ENCODE measurements around the gene IL17RD.

DNA sequence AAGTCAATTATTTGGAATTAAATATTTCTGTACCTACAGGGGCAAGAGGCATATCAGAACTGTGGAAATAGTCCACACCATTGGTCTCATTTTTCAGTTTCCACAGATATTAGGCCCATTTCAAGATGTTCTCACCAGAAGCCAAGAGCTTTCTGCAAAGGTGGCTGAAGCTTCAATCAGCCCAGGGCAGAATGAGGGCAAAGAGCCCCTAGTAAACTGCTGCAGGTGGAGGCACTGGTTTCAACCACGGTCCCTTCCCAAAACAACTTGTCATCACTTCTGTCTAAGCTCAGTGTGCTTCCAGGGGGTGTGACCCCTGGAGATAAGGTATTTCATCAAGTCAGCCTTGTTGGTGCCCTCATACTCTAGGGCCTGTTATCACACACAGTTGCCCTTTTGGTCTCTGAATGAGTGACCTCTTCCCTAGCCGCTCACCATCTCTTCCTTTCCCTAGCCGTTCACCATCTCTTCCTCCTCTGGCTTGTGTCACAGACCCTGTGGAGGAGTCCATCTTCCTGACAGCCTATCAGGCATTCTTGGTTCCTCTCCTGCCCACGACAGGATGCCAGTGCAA lies 21.2 kb downstream of the IL17RD start:
- TF ChIP-seq, protein P1, sequence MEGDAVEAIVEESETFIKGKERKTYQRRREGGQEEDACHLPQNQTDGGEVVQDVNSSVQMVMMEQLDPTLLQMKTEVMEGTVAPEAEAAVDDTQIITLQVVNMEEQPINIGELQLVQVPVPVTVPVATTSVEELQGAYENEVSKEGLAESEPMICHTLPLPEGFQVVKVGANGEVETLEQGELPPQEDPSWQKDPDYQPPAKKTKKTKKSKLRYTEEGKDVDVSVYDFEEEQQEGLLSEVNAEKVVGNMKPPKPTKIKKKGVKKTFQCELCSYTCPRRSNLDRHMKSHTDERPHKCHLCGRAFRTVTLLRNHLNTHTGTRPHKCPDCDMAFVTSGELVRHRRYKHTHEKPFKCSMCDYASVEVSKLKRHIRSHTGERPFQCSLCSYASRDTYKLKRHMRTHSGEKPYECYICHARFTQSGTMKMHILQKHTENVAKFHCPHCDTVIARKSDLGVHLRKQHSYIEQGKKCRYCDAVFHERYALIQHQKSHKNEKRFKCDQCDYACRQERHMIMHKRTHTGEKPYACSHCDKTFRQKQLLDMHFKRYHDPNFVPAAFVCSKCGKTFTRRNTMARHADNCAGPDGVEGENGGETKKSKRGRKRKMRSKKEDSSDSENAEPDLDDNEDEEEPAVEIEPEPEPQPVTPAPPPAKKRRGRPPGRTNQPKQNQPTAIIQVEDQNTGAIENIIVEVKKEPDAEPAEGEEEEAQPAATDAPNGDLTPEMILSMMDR (conservative IDR thresholded peaks at IDR 0.05; ENCODE audit: low read depth, low read length), result no peak
- no peak for TF ChIP-seq EZH2 (IDR thresholded peaks at IDR 0.05; ENCODE audit: borderline replicate concordance, low read depth, low read length, poor library complexity, severe bottlenecking)
